Cerebellar cortex (tissue), 1 donor: ENCODE data around the gene TMEM239.
A peak's percentile ranks its signal among the peaks of the same experiment; 100 is the strongest.
"Not testable (repeated sequence)": the region's sequence is repeated elsewhere in the genome, so short reads cannot be mapped to it uniquely, and the experiment has no call there.

ENCODE experiments used
- DNase-seq: peaks from one replicate; pipeline ENCODE4 v3.0.0-alpha.2; 2015; ENCODE audit warnings: low spot score

The TMEM239 gene

DNA sequence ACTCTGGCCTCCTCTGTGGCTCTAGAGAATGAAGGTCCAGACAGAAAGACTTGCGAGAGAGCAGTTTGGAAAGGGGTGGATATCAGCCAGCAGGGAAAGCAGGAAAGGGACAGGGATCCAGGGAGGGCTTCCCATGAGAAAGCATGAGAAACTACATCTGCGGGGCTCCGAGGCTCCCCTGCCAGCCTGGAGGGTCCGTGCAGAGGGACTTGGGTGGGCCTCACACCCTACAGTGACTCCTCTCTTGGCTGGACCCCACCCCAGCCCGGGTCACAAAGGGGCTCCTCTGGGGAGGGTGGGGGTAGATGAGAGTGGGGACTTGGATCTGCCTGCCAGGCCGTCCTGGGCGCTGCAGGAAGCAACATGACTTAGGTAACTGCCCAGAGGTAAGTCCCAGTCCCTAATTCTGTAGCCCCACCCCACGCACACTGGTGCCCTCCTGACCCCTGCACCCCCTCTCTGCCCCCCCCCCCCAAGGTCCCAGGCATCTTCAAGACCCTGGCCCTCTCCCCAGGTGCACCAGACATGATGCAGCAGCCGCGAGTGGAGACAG lies at the start of gene TMEM239:
TSS of gene TMEM239 (plus strand) at position 335 of the 553 bp plus-strand sequence. CDS start at position 526, 191 bp downstream.
- no peak for DNase-seq

DNA sequence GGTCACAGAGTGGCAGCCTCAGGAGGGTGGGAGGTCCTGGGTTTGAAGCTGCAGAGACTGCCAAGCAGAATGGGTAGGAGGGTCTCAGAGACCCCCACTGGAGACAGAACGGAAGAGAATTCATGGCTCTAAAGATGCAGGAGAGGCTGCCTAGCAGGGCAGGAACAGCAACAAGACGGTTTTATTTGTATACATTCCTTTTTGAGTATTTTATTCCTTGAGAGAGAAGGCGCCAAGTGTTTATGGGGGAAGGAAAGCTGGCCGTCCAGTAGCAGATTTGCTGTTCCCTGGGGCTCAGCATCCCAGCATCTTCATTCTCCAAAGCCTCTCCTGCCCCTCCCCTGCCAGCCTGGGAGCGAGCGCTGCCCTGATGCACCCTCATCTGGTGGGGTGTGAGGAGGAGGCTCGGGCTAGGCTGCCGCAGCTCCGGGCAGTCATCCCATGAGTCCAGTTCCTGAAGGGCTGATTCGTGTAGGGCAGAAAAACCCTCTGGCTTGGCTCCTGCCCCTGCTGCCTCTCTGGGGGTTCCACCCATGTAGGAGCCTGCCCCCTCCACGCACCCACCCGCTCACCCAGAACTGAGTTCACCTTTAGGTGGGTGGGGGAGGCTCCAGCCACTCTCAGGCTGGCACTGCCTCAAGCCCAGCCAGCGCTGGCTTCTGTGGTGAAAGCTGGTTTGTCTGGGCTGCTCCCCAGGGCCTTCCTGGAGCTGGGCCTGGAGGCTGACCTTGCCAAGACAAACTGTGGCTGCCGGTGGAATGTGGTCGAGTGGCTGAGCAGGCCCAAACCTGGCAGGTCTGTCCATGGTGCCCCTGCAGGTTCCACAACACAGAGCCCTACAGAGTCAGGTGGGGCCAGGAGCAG lies 48.2 kb upstream of the TMEM239 start:
- no peak for DNase-seq

DNA sequence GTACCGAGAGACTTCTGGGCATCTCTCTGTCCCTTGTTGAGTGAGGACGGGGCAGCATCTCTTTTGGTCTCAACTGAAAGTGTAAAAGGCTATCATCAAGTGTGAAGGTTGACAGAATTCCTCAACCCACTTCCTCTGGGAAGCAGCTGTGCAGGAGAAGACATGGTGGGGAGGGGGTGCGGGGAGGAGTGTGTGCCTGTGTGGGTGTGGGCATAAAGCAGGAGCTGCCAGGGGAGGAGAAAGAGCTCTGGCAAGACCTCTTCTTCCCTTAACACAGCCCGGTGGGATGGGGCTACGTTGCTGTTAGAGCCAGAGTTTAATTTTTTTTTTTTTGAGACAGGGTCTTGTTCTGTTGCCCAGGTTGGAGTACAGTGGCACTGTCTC lies 47.5 kb upstream of the TMEM239 start:
- DNase-seq = no peak

DNA sequence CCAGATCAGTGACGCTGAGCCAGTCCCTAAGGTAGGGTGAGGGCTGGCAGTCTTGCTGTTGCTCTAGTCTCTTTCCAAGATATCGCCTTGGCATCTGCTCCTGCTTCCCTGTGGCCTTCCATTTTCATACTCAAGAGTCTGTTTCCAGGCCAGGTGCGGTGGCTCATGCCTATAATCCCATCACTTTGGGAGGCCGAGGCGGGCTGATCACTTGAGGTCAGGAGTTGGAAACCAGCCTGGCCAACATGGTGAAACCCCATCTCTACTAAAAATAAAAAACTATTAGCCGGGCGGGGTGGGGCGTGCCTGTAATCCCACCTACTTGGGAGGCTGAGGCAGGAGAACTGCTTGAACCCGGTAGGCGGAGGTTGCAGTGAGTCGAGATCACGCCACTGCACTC lies 46.1 kb upstream of the TMEM239 start:
- not testable (repeated sequence) for DNase-seq

DNA sequence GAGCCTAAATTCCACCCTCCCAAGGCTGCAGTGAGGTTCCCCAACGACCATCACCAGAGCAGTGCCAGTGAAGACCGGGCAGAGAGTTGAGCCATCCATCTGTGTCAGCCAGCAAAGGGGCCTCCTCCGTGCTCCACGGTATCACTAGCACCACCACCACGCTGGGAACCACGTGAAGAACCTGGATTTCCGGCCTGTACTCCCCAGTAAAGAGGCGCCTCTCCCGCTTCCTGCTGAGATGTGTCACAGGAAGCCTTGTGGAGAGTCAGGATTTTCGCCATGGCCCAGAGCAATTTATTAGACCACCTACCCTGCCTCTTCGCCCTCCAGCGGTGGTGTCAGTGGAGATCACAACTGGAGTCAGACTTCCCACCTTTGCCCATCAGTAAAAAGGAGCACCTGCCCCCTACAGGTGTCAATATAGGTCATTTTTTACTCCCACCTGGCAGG lies 44.5 kb upstream of the TMEM239 start:
- no peak for DNase-seq

DNA sequence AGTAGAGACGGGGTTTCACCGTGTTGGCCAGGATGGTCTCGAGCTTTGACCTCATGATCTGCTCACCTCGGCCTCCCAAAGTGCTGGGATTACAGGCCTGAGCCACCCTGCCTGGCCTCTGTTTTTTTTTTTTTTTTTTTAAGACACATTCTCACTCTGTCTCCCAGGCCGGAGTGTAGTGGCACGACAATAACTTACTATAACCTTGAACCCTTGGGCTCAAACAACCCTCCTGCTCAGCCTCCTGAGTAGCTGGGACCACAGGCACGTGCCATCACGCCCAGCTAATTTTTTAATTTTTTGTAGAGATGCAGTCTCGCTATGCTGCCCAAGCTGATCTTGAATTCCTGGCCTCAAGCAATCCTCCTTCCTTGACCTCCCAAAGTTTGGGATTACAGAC lies 42.4 kb upstream of the TMEM239 start:
- DNase-seq = no peak

DNA sequence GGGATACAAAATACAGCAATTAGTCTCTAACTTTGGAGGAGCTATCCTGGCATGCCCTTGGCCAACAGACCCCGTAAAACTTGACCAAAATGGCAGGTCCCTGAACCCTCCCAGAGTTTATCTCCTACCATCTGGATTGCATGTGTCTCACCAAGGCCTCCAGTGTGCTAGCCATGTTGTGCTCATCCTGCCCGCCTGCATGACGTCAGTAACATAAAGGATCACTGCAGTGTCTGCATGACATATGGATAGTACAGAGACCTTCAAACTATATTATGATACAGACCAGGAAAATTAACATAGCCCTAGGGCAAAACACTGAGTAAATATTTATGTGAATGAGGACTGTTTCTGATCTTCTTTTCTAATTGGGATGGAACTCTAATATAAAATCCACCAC lies 41.0 kb upstream of the TMEM239 start:
- no peak for DNase-seq

DNA sequence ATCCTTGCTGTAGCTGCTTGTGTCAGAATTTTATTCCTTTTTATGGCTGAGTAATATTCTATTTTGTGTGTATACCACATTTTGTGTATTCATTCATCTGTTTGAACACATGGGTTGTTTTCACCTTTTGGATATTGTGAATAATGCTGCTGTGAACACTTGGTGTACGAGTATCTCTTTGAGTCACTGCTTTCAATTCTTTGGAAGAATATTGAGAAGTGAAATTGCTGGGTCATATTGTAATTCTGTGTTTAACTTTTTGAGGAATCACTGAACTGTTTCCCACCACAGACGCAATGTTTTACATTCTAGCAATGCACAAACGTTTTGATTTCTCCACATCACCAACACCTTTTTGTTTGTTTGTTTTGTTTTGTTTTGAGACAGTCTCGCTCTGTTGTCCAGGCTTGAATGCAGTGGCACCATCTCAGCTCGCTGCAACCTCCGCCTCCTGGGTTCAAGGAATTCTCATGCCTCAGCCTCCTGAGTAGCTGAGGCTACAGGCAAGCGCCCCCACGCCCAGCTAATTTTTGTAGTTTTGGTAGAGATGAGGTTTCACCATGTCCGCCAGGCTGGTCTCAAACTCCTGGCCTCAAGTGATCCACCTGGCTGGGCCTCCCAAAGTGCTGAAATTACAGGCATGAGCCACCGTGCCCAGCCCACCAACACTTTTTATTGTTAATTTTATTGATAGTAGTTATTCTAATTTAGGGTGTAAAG lies 37.4 kb upstream of the TMEM239 start:
- DNase-seq = no peak

DNA sequence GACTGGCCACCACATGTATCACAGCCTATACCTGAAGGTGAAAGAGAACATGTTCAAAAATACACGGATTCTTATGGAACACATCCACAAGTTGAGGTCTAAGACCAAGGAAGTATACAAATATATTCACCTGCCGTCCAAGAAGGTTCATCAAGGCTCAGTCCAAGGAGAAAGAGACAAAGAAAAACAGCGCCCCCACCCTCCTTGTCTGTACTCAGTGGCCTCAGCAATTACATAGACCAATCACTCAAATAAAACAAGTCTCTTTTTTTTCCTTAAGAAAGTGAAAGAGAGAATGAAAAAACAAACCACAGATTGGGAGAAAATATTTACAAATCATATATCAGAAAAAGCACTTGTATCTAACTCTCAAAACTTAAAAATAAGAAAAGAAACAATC lies 35.2 kb upstream of the TMEM239 start:
- no peak for DNase-seq

DNA sequence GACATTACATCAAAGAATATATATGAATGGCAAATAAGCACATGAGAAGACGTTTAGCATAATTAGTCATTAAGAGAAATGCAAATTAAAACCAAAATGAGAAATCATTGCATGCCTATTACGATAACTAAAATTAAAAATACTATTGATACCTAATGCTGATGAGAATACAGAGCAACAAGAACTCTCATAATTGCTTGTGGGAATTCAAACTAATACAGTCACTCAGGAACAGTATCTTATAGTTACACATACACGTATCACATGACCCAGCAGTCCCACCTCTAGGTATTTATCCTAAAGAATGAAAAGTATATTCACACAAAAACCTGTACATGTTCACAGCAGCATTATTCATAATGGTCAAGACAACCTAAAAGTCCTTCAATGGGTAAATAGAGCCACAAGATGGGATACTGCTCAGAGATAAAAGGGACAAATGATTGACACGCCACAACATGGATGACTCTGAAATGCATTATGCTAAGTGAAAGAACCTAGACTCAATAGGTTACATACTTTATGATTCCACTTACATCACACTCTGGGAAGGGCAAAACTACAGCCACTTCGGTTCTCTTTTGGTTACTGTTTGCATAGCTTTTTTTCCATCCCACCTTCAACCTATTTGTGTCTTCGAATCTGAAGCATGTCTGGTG lies 32.1 kb upstream of the TMEM239 start:
- DNase-seq = no peak

DNA sequence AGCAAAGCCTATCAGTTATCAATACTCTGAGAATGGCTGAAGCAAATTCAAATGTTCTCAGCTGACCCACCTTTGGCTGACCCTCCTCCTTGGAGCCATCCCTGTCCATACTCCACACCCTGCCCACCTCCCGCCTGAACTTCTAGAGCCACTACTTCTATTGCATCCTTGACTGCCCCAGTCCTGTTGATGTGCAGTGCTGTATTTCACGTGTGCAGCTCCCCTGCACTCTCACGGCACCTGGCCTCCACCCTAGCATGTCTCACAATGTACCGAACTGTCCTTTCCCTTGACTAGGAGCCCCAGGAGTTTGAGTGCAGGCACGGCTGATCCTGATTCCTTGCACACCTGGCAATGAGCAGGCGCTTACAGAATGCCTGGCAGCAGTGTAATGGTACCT lies 22.7 kb upstream of the TMEM239 start:
- DNase-seq = no peak

DNA sequence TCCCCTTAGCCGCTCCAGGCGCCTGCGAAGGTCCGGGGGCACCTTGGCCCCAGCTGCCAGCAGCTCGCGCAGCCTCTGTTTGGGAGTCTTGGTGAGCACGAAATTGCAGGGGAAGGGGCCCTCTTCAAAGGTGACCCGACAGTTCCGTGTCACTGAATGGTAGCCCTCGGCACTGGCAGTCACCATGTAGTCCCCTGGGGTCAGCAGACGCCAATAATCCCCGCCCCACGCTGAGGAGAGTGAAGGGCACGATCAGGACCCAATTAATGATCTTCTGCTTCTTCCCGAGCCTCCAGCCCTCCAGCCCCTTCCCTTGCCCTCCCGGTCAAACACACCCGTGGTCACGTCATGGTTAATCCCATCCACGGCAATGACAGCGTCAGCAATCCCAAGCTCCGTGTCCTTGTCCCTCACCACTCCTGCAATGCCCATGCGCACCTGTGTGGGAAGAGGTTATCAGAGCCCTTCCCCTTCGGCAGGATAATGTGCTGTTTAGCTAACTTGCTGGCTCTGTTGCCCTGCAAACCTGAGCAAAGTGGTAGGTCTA lies 21.9 kb upstream of the TMEM239 start:
- no peak for DNase-seq

DNA sequence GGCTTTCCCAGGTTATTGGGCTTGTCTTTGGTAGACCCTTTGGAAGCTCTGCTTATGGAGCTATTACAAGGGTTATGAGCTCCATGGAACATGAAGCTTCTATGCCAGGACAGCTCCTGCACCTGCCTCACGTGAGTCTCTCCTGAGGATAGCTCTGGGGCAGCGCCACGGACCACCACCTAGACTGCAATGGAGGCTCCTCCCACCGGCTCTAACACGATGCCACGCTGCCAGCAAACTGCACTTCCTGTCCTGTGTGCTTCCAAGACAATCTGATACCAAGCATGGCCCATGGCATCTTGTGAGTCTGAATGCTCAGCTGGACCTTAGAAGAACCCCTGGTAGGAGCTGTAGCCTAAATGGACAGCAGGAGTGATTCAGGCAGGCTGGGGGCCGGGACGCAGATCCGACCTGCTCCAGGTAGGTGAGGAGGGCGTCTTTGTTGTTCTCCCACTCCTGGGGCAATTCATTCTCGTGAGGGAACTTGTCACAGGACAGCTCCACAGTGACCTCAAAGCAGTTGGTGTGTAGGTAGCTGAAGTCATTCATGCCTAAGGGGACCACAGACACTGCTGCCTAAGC lies 21.2 kb upstream of the TMEM239 start:
- DNase-seq = no peak

DNA sequence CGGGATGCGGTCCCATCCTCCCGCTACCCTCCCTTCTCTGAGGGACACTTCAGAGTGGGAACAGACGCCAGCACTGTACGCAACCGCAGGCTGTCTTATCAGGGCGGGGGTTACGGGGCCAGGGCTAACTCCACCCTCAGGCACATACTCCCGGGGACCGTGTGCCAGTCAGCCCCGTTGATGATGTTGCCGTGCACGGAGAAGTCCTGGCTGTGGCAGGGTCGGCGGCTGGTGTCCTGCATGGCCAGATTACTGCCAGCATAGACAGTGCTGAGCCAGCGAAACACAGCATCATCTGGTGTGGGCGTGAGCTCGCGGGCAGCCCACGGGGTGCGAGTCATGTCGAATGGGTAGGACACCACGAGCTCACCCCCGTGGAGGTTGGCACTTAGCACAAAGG lies 20.7 kb upstream of the TMEM239 start:
- no peak for DNase-seq

DNA sequence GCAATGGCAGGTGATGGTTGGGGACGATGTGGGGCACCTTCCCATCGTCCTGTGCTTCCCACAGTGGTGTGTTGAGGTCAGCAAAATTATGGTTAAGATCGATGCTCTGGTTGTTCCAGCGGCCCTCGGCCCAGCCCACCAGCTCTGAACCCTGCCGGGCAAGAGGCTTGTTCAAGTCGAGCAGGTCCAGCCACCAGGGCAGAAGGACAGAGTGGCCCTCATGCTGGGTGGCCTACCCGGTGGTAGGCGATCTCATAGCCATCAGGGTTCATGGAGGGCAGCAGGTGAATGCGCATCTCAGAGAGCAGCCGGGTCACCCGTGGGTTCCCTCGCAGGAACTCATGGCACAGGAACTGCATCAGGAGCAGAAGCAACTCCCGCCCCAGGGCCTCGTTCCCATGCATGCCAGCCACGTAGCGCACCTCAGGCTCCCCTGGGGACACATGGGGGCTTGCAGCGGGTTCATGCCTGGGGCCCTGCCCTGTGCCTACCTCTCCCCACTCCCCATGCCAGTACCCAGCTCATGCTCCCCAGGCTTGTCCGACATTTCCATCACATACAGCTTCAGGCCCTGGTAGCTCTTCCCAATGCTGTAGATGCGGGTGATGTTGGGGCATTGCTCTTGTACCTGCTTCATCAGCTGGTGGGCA lies 20.0 kb upstream of the TMEM239 start:
- no peak for DNase-seq

DNA sequence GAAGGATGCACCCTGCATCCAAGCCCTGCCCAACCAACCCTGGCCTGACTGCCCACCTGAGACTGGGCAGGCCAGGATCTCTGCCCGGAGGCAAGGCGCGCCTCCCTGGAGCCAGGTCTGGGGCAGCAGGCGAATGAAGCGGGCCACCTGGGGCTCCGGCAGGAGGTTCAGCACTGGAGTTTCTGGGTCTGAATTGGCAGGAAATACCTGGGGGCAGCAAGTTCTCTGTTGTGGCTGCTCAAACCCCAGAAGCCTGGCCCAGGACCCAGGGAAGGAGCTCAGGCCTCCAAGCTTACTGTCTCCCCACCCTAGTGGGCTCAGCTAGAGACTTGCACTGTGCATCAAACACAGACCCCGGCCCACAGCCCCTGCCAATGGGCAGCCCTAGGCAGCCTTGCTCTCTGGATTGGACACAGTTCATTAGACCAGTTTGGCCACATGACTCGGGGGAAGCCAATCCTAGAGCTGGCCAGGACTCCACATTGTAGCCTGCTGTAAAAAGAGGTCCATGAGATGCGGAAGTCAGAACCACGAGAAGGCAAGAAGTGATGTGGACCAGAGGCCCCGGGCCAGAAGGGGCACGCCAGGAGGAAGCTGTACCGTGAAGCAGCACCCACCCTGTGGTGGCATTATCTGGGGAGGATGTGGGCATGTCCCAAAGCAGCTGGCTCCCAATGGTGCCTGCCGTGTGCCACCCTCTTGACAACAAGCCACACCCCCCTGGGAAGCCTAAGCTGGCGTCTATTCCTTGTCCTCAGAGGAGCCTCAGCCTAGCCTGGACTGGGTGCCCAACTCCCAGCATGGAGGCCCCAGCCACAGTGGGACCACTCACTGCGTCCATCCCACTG lies 18.8 kb upstream of the TMEM239 start:
- DNase-seq = no peak

DNA sequence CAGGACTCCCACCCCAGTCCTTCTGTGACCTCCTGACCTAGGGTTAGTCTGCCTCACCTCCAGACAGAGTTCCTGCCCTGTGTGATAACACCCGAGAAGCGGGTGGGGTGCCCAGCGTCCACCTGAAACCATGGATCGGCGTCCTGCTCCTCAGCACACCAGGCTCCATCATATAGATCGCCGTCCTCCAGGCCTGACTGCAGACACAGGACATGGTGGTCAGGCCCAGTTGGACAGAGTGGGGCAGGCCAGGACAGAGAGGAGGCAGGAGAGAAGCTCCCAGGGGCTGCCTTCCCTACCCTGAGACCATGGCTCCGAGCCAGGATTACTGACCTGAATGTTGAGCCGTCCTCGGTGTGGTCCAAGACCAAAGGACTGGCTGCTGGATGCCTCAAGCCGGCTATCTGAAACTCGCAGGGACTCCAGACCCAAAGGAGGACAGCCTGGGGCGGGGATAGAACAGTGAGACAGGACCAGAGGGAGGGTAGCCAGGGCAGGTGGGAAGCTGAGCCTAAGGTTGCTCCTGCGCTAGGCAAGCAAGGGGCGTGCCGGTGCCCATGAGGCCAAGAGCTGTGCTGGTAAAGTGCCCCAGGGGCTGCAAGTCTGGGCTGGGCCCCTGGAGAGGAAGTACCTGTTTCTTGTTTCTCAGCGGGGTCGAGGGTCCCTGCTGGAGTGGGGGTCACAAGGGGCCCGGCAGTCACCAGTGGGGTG lies 17.9 kb upstream of the TMEM239 start:
- no peak for DNase-seq

DNA sequence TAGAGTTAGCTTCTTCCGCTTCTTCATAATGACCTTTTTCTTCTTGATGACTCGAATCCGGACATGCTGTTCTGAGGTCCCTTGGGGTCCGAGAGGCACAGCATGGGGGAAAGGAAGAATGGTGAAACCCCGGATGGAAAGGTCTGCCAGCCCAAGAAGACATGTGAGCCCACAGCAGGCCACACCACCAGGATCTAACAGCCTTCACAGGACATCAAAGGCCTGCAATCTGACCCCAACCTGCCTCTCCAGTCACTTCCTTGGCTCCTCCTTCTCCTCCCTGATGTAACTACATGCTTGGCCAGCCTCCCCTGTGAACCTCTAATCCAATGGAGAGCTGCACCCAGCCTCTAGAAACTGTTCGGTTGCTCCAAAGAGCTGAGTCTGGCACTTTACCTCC lies 17.4 kb upstream of the TMEM239 start:
- DNase-seq = peak; percentile 11

DNA sequence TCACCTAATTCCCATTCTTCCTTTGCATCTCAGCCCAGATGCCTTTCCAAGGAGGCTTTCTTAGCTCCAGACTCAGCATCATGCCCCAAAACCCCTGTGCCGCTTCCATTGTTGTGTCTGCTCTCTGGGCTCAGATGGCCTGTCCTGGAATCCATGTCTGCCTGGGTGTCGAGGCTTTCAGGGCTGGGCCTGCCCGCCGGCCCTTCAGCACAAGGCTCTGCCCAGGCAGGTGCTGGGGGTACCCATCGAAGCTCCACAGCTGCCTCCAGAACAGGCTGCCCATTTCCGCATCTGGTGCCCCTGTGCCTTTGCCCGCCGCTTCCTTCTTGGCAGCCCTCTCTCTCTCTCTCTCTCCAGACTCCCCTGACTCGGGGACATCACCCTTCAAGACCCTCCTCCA lies 16.9 kb upstream of the TMEM239 start:
- no peak for DNase-seq
